NCI-H2196 (cell line): Measurements from ENCODE around the gene CNTN2.

Experiments used
- DNase-seq: peaks from one replicate; lab custom pipeline; 2025; ENCODE audit not compliant: unreplicated experiment; lab: John Stamatoyannopoulos, UW

CNTN2 gene

DNA sequence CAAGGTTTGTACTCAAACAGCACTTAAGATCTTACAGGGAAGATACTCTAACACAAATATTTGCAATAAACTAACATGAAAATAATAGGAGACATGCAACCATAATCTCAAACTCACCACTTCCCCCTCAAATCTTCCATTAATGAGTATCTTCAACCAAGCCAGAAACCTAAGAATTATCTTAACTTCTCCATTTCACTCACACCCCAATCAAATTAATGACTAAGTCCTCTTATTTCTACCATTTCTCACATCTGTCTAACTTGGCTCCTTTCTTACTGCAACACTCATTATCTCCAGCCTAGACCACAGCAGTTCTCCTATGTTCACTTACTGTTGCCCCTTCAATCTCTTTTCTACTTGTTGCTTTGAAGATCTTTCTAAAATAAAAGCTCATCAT is 68.3 kb downstream of the CNTN2 start:
- DNase-seq: no peak

DNA sequence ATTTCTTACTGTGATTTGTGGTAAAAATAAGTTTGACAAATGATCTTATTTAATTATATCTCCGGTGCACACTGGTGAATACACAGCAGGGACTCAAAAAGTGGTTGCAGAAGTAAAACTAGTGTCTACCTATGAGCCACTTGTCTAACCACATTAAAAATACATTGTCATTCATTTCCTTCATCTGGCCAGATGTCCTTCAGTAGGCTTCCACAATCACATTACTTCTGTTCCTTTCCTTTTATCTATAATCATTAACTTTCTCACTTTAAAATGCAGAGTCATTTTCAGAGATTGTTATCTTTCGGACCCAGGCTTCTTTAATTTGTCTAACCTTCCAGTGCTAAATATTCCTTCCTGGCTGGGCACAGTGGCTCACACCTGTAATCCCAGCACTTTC is 75.7 kb downstream of the CNTN2 start:
- no peak for DNase-seq

DNA sequence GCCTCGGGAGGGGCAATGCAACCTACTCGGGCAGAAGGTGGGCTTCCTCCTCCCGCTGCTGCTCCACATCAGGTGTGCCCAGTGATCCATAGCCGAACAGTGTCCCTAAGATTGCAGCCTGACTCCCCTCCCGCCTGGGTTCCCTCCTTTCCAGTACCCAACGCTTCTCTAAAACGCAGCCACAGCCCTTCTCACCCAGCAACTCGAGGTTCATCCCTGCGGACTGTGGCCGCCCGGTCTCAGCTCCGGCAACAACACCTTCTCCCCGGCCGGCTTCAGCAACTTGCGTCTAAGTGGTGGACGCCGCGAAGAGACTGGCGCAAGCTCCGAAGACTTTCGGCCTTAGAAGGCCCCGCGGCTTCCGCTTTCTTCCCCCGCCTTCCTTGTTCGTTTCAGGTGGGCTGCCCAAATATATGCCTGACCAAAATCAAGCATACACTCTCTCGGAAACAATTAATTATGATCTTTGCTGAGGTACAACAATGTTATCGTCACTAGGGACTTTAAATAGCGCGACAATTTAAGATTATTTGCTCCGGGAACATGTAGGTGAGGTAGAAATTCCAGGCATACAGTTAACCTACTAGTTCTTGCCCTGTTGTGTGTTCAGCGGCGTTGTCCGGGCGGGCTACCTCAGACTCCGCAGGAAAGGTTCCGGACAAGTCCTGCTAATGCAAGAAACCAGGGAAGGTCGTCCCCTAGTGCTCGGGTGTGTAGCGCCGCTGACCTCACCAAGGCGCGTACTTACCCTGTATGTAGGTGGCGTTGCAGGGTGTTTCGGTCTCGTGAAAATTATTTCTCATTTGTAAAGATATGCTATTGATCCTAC is 78.9 kb downstream of the CNTN2 start, which contains the start of gene RBBP5:
Gene RBBP5 (minus strand): TSS at position 319 of the 829 bp plus-strand sequence. CDS start 105 bp downstream, at position 214.
- DNase-seq: peak; percentile 94

- no peak for DNase-seq
Observed at GRCh38 chr1:205122489-205122882, 79.5 kb downstream of the CNTN2 start.

GRCh38 chr1:205124726-205125125 is 81.7 kb downstream of the CNTN2 start:
- DNase-seq: no peak

GRCh38 chr1:205127646-205128045 is 84.6 kb downstream of the CNTN2 start:
- DNase-seq: no peak
